Measurements from ENCODE around the gene SRGAP1. TPM values are rescaled to one million over a fixed set of nuclear protein-coding genes. Genes with fewer than 3 reads are reported as not detected.
"Not testable (repeated sequence)": the region's sequence is repeated elsewhere in the genome, so short reads cannot be mapped to it uniquely, and the experiment has no call there.

The SRGAP1 gene
- total and polyA plus RNA-seq, 8 donors, result 2.5 to 13.3 (median 7.5) TPM

GRCh38 chr12:64192644-64193444 is 348.3 kb downstream of the SRGAP1 start:
- Histone ChIP-seq H3K36me3 (peaks cover 0 to 6% (median 5%) of the 10 kb centered on the region in 3 donors), H3K27me3 (no peaks in the 10 kb centered on the region), H3K27ac (no peak overlapping the region), H3K4me1 (no peaks in the 10 kb centered on the region), H3K4me3 (no peak overlapping the region), H3K9me3 (no peaks in the 10 kb centered on the region)
- FAIRE-seq (no peak), DNase-seq (no peak), ATAC-seq (no peak)
- no peak for TF ChIP-seq CTCF (IDR thresholded peaks at IDR 0.05)
- intact Hi-C loops (cut with DNase I), result no loop called here
- WGBS, 2 donors, result 89 to 91% methylated on average over 7 of the region's 7 CpGs

- H3K9me3 ChIP-seq, result no peaks in the 10 kb centered on the region
- TF ChIP-seq CTCF (IDR thresholded peaks at IDR 0.05), result no peak
These were observed 349.4 kb downstream of the SRGAP1 start for GRCh38 chr12:64193931-64194330.

GRCh38 chr12:64194333-64195149 is 350.0 kb downstream of the SRGAP1 start:
- Histone ChIP-seq H3K4me1 (no peaks in the 10 kb centered on the region), H3K36me3 (peaks cover 0 to 6% (median 5%) of the 10 kb centered on the region in 3 donors), H3K27me3 (no peaks in the 10 kb centered on the region), H3K9me3 (no peaks in the 10 kb centered on the region), H3K27ac (no peak overlapping the region), H3K4me3 (no peak overlapping the region)
- WGBS, 2 donors, result 87 to 93% methylated on average over 7 of the region's 7 CpGs
- no peak for DNase-seq
- intact Hi-C loops (cut with DNase I), result no loop called here
- ATAC-seq, result no peak
- TF ChIP-seq CTCF (IDR thresholded peaks at IDR 0.05), result no peak
- FAIRE-seq, result no peak

More at GRCh38 chr12:64193931-64194330, 349.4 kb downstream of the SRGAP1 start:
- no peaks in the 10 kb centered on the region for H3K4me1 ChIP-seq
- H3K4me3 ChIP-seq, result no peak overlapping the region
- DNase-seq (no peak), FAIRE-seq (no peak), ATAC-seq (no peak)
- H3K36me3 ChIP-seq, result peaks cover 0 to 6% (median 5%) of the 10 kb centered on the region in 3 donors
- no peak overlapping the region for H3K27ac ChIP-seq
- H3K27me3 ChIP-seq, result no peaks in the 10 kb centered on the region
- intact Hi-C loops (cut with DNase I), result no loop called here
- WGBS, 2 donors, result 86 to 89% methylated on average over 6 of the region's 6 CpGs

DNA sequence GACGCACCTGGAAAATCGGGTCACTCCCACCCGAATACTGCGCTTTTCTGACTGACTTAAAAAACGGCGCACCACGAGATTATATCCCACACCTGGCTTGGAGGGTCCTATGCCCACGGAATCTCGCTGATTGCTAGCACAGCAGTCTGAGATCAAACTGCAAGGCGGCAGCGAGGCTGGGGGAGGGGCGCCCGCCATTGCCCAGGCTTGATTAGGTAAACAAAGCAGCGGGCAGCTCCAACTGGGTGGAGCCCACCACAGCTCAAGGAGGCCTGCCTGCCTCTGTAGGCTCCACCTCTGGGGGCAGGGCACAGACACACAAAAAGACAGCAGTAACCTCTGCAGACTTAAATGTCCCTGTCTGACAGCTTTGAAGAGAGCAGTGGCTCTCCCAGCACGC is 351.3 kb downstream of the SRGAP1 start:
- H3K4me1 ChIP-seq; H3K36me3 ChIP-seq; H3K27me3 ChIP-seq; ATAC-seq; H3K9me3 ChIP-seq; DNase-seq; H3K4me3 ChIP-seq; intact Hi-C loops (cut with DNase I); H3K27ac ChIP-seq; FAIRE-seq: not testable (repeated sequence)
- 83 to 98% methylated on average over 5 to 13 of the region's 15 CpGs for WGBS, 2 donors

DNA sequence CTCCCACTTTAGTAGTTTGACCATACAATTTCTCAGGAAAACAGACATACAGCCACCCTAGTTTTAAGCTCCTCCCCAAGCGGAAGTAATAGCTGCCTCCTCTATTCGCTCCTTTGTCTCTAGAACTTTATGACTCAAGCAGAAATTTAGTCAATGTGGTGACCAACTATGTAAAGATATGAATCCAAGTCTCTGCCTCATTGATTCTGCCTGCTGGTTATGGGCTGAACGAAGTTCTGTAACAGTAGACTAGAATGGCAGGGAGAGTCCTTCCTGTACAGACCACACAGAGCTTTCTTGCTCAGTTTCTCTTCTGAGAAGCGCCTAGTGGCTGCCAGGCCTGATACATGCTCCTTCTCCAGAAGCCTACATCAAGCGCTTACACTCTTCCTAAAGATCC is 358.5 kb downstream of the SRGAP1 start:
- Histone ChIP-seq H3K36me3 (no peaks in the 10 kb centered on the region), H3K4me3 (no peak overlapping the region), H3K27ac (no peak overlapping the region), H3K4me1 (no peaks in the 10 kb centered on the region), H3K27me3 (no peaks in the 10 kb centered on the region), H3K9me3 (no peaks in the 10 kb centered on the region)
- WGBS, 2 donors, result 93 to 98% methylated on average over 5 of the region's 5 CpGs
- no peak for ATAC-seq
- no peak for TF ChIP-seq CTCF (IDR thresholded peaks at IDR 0.05)
- no peak for FAIRE-seq
- intact Hi-C loops (cut with DNase I), result no loop called here
- DNase-seq, result no peak
